Gastrocnemius medialis (tissue), 4 donors: ENCODE measurements around the gene HM13.

Experiments
- POLR2A ChIP-seq, 2 donors: fragments of 450-650 bp; IDR thresholded peaks; one replicate each; pipeline ENCODE4 v1.6.1; 2017; ENCODE audit warnings: antibody characterized with exemption in 2 of 2, mild to moderate bottlenecking in 2 of 2, moderate library complexity in 2 of 2
- TF ChIP-seq, protein P1 (sequence below), 5 experiments: fragments of 450-650 bp in 3 of 5; fragments of 200-600 bp in 2 of 5; sonication (generic) in 2 of 5; IDR thresholded peaks in 4 of 5; conservative IDR thresholded peaks in 1 of 5; 1 replicate in 4 of 5; 2 replicates in 1 of 5; pipeline ENCODE4 v1.5.1; 2016 to 2019; ENCODE audit warnings: antibody characterized with exemption in 5 of 5, mild to moderate bottlenecking in 3 of 5, moderate library complexity in 3 of 5

DNA sequence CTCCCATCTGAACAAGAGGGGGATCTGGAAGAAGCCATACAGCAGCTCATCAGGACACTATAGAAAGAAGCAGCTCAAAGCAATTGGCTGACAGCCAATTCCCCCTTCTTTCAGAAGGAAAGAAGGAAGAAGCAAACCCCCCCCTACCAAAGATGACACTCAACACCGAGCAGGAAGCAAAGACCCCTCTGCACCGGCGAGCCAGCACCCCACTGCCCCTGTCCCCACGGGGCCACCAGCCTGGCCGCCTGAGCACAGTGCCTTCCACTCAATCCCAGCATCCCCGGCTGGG is 38.0 kb upstream of the HM13 start:
- TF ChIP-seq, protein P1, sequence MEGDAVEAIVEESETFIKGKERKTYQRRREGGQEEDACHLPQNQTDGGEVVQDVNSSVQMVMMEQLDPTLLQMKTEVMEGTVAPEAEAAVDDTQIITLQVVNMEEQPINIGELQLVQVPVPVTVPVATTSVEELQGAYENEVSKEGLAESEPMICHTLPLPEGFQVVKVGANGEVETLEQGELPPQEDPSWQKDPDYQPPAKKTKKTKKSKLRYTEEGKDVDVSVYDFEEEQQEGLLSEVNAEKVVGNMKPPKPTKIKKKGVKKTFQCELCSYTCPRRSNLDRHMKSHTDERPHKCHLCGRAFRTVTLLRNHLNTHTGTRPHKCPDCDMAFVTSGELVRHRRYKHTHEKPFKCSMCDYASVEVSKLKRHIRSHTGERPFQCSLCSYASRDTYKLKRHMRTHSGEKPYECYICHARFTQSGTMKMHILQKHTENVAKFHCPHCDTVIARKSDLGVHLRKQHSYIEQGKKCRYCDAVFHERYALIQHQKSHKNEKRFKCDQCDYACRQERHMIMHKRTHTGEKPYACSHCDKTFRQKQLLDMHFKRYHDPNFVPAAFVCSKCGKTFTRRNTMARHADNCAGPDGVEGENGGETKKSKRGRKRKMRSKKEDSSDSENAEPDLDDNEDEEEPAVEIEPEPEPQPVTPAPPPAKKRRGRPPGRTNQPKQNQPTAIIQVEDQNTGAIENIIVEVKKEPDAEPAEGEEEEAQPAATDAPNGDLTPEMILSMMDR (IDR thresholded peaks at IDR 0.05 in 4 of 5, conservative IDR thresholded peaks at IDR 0.05 in 1 of 5) = no peak
- no peak for TF ChIP-seq POLR2A (IDR thresholded peaks at IDR 0.05)
